ENCODE measurements around the gene PTOV1. TPM values are rescaled to one million over a fixed set of nuclear protein-coding genes. Genes with fewer than 3 reads are reported as not detected.

Gene PTOV1
- polyA plus RNA-seq, 1 experiment = 67.6 TPM

DNA sequence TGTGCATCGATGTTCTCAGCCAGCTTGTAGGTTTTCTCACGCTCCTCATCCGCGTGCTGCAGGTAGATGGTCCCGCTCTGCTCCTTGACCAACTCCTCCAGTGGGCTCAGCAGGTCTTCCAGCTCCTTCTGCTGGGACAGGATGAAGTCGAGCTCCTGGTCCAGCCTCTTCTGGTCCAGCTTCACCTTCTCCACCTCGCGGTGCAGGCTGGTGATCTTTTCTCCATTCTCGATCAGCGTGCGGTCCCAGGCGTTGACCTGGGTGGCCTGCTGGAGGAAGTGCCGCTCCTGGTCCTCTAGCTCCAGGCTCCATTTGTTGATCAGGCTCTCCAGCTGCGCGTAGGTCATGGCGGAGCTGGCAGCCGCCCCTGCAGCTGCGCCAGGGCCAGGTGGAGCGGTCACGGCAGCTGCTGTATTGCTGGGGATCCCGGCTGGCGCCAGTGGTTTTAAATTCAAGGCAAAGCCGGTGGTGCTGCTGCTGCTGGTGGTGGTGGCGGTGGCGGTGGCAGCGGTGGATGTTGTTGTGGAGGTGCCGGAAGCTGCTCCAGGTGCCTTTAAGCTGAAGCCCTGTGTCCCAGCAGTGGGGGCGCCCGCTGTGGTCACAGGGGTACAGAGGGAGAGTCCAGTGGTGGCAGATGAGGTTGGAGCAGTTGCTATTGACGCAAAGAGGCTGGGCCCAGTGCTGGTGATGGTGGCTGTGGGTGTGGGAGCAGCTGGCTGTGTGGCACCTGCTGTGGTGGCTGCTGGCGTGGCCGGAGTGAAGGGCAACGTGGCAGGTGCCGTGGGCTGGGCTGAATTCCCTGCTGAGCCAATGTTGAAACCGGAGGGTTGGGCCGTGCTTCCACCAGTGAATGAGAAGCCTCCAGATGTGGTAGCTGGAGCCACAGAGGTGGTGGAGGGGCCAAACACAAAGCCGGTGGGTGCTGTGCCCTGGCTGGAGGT lies 57.8 kb downstream of the PTOV1 start:
- TF ChIP-seq, protein P1, sequence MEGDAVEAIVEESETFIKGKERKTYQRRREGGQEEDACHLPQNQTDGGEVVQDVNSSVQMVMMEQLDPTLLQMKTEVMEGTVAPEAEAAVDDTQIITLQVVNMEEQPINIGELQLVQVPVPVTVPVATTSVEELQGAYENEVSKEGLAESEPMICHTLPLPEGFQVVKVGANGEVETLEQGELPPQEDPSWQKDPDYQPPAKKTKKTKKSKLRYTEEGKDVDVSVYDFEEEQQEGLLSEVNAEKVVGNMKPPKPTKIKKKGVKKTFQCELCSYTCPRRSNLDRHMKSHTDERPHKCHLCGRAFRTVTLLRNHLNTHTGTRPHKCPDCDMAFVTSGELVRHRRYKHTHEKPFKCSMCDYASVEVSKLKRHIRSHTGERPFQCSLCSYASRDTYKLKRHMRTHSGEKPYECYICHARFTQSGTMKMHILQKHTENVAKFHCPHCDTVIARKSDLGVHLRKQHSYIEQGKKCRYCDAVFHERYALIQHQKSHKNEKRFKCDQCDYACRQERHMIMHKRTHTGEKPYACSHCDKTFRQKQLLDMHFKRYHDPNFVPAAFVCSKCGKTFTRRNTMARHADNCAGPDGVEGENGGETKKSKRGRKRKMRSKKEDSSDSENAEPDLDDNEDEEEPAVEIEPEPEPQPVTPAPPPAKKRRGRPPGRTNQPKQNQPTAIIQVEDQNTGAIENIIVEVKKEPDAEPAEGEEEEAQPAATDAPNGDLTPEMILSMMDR (IDR thresholded peaks at IDR 0.05; ENCODE audit: insufficient read depth, low read depth, low read length) = no peak
- DNase-seq (ENCODE audit: low read depth) = no peak
- no peak overlapping the region for H3K4me3 ChIP-seq (ENCODE audit: low read depth, low read length)
- CTCF ChIA-PET = interaction anchor here (1.8 kb wide), 1 partner anchor 18 kb away, joined by 7 read pairs; no protein-coding TSS in a partner anchor
- POLR2A ChIA-PET = interaction anchor here (0.6 kb wide), 1 partner anchor 45 kb away, joined by 3 read pairs; no protein-coding TSS in a partner anchor
- H3K27me3 ChIP-seq (ENCODE audit: control insufficient read depth, insufficient read depth, low read length) = no peaks in the 10 kb centered on the region
- H3K36me3 ChIP-seq (ENCODE audit: control insufficient read depth, insufficient read depth, low read length) = peaks cover 26% of the 10 kb centered on the region

DNA sequence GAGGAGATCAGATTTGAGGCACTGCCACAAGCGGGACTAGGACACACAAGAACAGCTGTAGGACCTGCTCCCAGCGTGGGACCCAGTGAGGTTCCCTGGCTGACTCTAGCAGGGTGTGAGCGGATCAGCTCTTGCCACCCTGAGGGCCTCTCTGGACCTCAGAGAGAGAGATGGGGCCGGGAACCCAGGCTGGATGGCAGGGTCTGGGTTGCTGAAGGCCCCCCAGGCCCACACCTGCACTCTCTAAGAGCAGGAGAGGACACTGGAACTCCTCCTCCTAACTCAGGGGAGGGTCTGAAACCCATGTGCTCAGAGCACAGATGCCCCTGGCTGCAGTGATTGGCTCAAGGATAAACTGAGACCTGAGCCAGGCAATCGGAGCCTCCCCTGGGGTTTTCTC lies 59.2 kb downstream of the PTOV1 start:
- H3K27me3 ChIP-seq (ENCODE audit: control insufficient read depth, insufficient read depth, low read length) = no peaks in the 10 kb centered on the region
- TF ChIP-seq, protein P1 (IDR thresholded peaks at IDR 0.05; ENCODE audit: insufficient read depth, low read depth, low read length) = no peak
- H3K36me3 ChIP-seq (ENCODE audit: control insufficient read depth, insufficient read depth, low read length) = peaks cover 26% of the 10 kb centered on the region
- POLR2A ChIA-PET = no interaction called here
- CTCF ChIA-PET = interaction anchor here (1.2 to 1.3 kb wide), 2 partner anchors 10 to 20 kb away, joined by 3 read pairs; no protein-coding TSS in a partner anchor
- H3K4me3 ChIP-seq (ENCODE audit: low read depth, low read length) = no peak overlapping the region
- DNase-seq (ENCODE audit: low read depth) = no peak

Small RNA genes lying within 50 kb of the gene (small RNA-seq; reads per million reads assigned to genes)
- not detected for gene MIR4749 (ENCODE audit: insufficient read length, low read depth, low replicate concordance)

Other genes with a start within 250 kb of the PTOV1 start
- 117 and 186 TPM in 2 replicates for gene RRAS, start 211.0 kb upstream of the PTOV1 start, polyA plus RNA-seq (2011; rRNA removed)
- 2.8 and 3.4 TPM in 2 replicates for gene SCAF1, start 208.9 kb upstream of the PTOV1 start, polyA plus RNA-seq (2011; rRNA removed)
- gene IRF3, start 185.3 kb upstream of the PTOV1 start, polyA plus RNA-seq (2011; rRNA removed) = 47.5 and 68.5 TPM in 2 replicates
- gene BCL2L12, start 185.2 kb upstream of the PTOV1 start, polyA plus RNA-seq (2011; rRNA removed) = 14.2 and 21.5 TPM in 2 replicates
- 269 and 372 TPM in 2 replicates for gene PRMT1, start 173.9 kb upstream of the PTOV1 start, polyA plus RNA-seq (2011; rRNA removed)
- gene ADM5, start 161.6 kb upstream of the PTOV1 start, polyA plus RNA-seq (2011; rRNA removed) = 0.39 TPM in 2 replicates
- 26.0 and 45.9 TPM in 2 replicates for gene CPT1C, start 160.0 kb upstream of the PTOV1 start, polyA plus RNA-seq (2011; rRNA removed)
- 0.11 and 0.15 TPM in 2 replicates for gene TSKS, start 87.9 kb upstream of the PTOV1 start, polyA plus RNA-seq (2011; rRNA removed)
- gene AP2A1, start 84.2 kb upstream of the PTOV1 start, polyA plus RNA-seq (2011; rRNA removed) = 82.1 and 153 TPM in 2 replicates
- 8.3 and 14.3 TPM in 2 replicates for gene FUZ, start 37.9 kb upstream of the PTOV1 start, polyA plus RNA-seq (2011; rRNA removed)
- gene MED25, start 32.9 kb upstream of the PTOV1 start, polyA plus RNA-seq (2011; rRNA removed) = 12.3 and 27.7 TPM in 2 replicates
- 14.6 and 28.9 TPM in 2 replicates for gene PNKP, start 16.4 kb downstream of the PTOV1 start, polyA plus RNA-seq (2011; rRNA removed)
- gene AKT1S1, start 26.2 kb downstream of the PTOV1 start, polyA plus RNA-seq (2011; rRNA removed) = 40.5 and 42.0 TPM in 2 replicates
- gene TBC1D17, start 26.5 kb downstream of the PTOV1 start, polyA plus RNA-seq (2011; rRNA removed) = 17.6 and 26.7 TPM in 2 replicates
- gene IL4I1, start 45.7 kb downstream of the PTOV1 start, polyA plus RNA-seq (2011; rRNA removed) = 0.12 and 0.32 TPM in 2 replicates
- 6.9 and 7.9 TPM in 2 replicates for gene ATF5, start 78.0 kb downstream of the PTOV1 start, polyA plus RNA-seq (2011; rRNA removed)
- gene NUP62, start 78.3 kb downstream of the PTOV1 start, polyA plus RNA-seq (2011; rRNA removed) = 11.9 and 15.1 TPM in 2 replicates
- not detected in 2 replicates for gene SIGLEC11, start 110.0 kb downstream of the PTOV1 start, polyA plus RNA-seq (2011; rRNA removed)
- gene VRK3, start 174.2 kb downstream of the PTOV1 start, polyA plus RNA-seq (2011; rRNA removed) = 29.5 and 34.1 TPM in 2 replicates
- 6.4 and 7.5 TPM in 2 replicates for gene ZNF473, start 174.8 kb downstream of the PTOV1 start, polyA plus RNA-seq (2011; rRNA removed)